ENCODE measurements around the gene UNC119.

DNA sequence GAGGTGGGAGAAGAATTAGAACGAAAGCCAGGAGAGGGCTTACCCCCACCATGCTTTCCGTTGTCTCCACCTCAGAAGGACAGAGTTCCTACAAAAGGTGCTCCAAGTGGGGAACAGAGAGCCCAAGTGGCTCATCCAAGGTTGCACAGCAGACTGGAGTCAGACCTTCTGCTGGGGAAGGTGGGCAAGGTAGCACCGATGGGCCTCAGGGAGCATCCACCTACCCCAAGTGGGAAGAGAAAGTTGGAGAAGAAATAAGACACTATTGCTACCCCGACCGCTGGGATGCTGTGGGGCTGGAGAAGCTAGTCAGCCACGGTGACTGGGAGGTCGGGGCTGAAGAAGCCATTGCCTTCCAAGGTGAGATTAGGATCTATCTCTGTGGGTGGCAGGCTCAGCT lies 21.5 kb downstream of the UNC119 start:
- TF ChIP-seq CTCF (IDR thresholded peaks at IDR 0.05; ENCODE audit: low read depth, low read length) (no peak), EZH2phosphoT487 (IDR thresholded peaks at IDR 0.05; ENCODE audit: low read depth) (no peak)

Measured in OCI-LY3 (cell line).